ENCODE data around the gene LSM12.

The LSM12 gene

DNA sequence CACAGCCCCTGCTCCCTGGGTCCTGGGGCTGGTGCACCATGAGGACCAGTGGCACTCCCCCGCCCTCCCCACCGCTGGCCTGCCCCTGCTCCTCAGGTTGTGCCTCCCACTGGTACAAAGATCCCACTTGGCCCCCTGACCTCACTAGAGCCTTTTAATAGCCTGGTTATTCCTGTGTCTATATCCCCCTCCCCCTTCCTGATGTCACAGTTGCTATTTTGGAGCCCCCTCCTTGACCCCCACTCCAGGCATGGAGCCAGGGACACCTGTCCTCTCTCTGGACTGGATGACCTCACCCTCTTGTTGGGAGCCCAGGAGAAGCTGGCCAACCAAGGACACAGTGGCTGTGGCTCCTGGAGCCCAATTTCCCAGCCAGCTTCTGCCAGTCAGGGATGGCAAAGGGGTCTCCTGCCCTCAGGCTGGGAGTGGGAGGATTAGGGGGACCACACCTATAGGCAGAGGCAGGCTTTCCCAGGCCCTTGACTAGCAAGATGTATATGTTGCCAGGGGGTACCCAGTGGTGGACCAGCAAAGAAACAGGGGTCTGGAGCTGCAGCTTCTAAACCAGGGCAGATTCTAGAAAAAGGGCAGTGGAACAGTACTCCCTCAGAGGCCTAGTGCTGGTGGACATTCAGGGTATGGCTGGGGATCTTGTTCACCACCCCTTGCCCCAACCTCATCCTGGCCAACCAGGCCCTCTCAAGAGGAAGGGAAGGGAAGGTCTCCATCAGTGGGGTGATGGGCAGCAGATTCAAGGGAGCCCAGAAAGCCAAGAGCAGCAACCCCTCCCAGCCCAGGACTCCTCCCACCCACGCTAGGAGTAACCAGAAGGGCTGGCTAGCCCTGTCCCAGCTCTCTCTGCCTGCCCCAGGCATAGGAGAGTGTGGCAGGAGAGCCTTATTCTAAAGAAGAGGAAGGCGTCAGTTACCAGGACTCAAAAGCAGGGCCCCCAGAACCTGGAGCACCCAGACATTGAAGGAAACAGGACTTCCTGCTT lies 46.1 kb upstream of the LSM12 start:
- no peak for DNase-seq (ENCODE audit: low read depth)
- no peak overlapping the region for H3K4me3 ChIP-seq (ENCODE audit: low read depth, low read length)
- TF ChIP-seq, protein P1, sequence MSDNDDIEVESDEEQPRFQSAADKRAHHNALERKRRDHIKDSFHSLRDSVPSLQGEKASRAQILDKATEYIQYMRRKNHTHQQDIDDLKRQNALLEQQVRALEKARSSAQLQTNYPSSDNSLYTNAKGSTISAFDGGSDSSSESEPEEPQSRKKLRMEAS (IDR thresholded peaks at IDR 0.05; ENCODE audit: low read depth, low read length) = no peak
- TF ChIP-seq POLR2A (IDR thresholded peaks at IDR 0.05; ENCODE audit: extremely low read depth, insufficient read length) (no peak), MYC (IDR thresholded peaks at IDR 0.05; ENCODE audit: low read depth, low read length) (no peak)
- TF ChIP-seq, protein P2, sequence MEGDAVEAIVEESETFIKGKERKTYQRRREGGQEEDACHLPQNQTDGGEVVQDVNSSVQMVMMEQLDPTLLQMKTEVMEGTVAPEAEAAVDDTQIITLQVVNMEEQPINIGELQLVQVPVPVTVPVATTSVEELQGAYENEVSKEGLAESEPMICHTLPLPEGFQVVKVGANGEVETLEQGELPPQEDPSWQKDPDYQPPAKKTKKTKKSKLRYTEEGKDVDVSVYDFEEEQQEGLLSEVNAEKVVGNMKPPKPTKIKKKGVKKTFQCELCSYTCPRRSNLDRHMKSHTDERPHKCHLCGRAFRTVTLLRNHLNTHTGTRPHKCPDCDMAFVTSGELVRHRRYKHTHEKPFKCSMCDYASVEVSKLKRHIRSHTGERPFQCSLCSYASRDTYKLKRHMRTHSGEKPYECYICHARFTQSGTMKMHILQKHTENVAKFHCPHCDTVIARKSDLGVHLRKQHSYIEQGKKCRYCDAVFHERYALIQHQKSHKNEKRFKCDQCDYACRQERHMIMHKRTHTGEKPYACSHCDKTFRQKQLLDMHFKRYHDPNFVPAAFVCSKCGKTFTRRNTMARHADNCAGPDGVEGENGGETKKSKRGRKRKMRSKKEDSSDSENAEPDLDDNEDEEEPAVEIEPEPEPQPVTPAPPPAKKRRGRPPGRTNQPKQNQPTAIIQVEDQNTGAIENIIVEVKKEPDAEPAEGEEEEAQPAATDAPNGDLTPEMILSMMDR (IDR thresholded peaks at IDR 0.05; ENCODE audit: low read depth, low read length) = no peak

DNA sequence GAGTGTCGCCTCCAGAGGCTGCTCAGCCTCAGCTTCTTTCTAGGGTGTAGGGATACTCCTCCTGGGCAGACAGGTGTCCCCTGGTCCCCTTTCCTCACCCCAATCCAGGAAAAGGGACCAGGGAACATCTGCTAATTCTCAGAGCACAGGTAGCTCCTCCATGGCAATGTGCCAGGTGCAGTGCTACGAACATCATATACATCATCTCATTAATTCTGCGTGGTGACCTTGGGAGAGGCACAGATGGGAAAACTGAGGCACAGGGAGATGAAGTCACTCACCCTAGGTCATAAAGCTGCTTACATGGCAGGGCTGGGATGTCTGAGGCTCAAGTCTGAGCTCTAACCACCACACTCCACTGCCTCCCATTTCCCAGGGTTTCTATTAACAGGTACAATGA lies 45.3 kb upstream of the LSM12 start:
- no peak overlapping the region for H3K4me3 ChIP-seq (ENCODE audit: low read depth, low read length)
- DNase-seq (ENCODE audit: low read depth) = no peak
- TF ChIP-seq, protein P2 (IDR thresholded peaks at IDR 0.05; ENCODE audit: low read depth, low read length) = no peak
- TF ChIP-seq POLR2A (IDR thresholded peaks at IDR 0.05; ENCODE audit: extremely low read depth, insufficient read length) = no peak

DNA sequence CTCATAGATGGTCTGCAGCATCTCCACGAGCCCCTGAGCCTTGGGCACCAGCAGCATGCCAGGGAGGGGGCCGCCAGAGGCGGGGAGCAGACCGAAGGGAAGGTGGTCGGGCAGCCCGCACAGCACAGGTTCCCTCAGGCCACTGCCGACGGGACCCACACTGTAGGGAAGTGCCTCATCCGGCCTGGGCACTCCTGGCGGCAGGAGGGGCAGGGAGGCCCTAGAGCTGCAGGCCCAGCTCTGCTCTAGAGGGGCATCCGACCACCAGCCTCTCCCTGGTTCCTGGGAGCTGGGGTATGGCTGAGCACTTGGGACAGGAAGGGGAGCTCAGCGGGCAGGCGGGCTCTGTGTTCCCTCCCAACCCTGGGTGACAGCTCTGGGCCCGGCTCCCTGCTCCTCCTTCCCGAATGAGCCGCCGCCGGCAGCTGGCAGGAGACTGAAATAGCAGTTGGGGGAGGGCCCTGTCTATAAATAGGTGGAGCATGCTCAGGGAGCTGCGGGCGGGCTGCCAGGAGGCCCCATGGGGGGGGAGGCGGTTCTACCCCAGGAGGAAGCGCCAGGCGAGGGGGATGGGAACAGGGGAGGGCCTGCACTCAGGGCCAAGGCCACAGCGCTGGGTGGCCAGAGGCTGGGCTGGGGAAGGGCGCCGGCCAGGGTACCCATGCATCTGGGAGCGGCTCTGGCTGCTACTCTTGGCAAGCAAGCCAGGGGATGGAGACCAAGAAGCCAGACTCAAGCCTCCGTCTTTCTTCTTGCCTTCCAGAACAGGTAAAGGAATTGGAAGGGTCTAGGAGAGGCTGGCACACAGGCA lies 44.6 kb upstream of the LSM12 start:
- peak overlapping the region; percentile 62 for H3K4me3 ChIP-seq (ENCODE audit: low read depth, low read length)
- peak; percentile 78 for TF ChIP-seq MYC (IDR thresholded peaks at IDR 0.05; ENCODE audit: low read depth, low read length)
- TF ChIP-seq, protein P2 (IDR thresholded peaks at IDR 0.05; ENCODE audit: low read depth, low read length) = no peak
- TF ChIP-seq, protein P1 (IDR thresholded peaks at IDR 0.05; ENCODE audit: low read depth, low read length) = peak; percentile 76
- TF ChIP-seq POLR2A (IDR thresholded peaks at IDR 0.05; ENCODE audit: extremely low read depth, insufficient read length) = peak; percentile 43
- peak; percentile 96 for DNase-seq (ENCODE audit: low read depth)

DNA sequence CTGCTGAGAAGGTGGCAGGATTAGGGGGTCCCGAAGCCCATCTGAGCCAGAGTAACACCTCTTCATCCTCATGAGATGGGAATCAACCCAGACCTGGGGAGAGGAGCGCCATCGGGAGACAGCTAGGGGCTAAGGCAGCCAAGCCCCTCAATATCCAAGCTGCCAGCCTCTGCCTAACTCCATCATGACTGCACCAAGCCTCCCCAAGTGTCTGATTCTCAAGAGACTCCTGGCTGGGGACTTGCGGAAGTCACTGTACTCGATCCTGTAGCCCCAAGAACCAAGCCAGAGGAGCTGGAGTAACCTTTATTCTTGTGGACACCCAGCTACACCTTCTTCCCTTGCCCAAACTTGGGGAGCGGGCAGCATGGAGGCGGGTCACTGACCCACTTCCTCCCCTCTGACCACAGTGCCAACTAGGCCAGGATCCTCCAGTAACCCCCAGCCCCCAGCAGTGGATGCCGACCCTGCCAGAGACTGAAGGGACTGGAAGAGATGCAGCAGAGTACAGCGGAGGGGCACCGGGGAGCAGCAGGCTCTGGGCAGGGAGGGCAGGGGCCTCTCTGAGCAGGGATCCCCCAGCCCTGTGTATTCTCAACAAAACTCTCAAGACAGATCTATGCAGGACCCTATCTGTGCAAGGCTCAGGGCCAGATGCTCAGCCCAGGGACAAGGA lies 43.7 kb upstream of the LSM12 start:
- TF ChIP-seq POLR2A (IDR thresholded peaks at IDR 0.05; ENCODE audit: extremely low read depth, insufficient read length) (no peak), MYC (IDR thresholded peaks at IDR 0.05; ENCODE audit: low read depth, low read length) (no peak)
- TF ChIP-seq, protein P1 (IDR thresholded peaks at IDR 0.05; ENCODE audit: low read depth, low read length) = no peak
- TF ChIP-seq, protein P2 (IDR thresholded peaks at IDR 0.05; ENCODE audit: low read depth, low read length) = no peak
- H3K4me3 ChIP-seq (ENCODE audit: low read depth, low read length) = peak overlapping the region; percentile 62
- DNase-seq (ENCODE audit: low read depth) = no peak

DNA sequence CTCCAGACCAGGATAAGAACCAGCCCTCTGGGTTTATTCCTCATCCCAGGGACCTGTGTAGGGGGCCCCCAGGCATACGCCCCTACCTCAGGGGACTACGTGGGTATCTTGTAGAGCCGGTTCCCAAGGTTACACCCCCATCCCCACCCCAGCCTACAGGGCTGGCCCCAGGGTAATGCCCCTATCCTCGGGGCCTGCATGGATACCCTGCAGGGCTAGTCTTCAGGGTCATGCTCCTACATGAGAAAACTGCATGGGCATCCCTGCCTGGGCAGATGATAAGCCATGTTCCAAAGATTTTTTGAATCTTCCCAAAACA lies 42.8 kb upstream of the LSM12 start:
- no peak for DNase-seq (ENCODE audit: low read depth)
- TF ChIP-seq, protein P2 (IDR thresholded peaks at IDR 0.05; ENCODE audit: low read depth, low read length) = no peak
- TF ChIP-seq MYC (IDR thresholded peaks at IDR 0.05; ENCODE audit: low read depth, low read length) (no peak), POLR2A (IDR thresholded peaks at IDR 0.05; ENCODE audit: extremely low read depth, insufficient read length) (no peak)
- TF ChIP-seq, protein P1 (IDR thresholded peaks at IDR 0.05; ENCODE audit: low read depth, low read length) = no peak
- H3K4me3 ChIP-seq (ENCODE audit: low read depth, low read length) = no peak overlapping the region
